ENCODE data around the gene PCGF5. TPM values are rescaled to one million over a fixed set of nuclear protein-coding genes. Genes with fewer than 3 reads are reported as not detected.
"Not testable (repeated sequence)": the region's sequence is repeated elsewhere in the genome, so short reads cannot be mapped to it uniquely, and the experiment has no call there.

PCGF5 gene
- total RNA-seq, 2 donors from 2014 or later, result 65.5 to 65.6 TPM

GRCh38 chr10:91307489-91307888 lies 87.0 kb downstream of the PCGF5 start:
- no peak for ATAC-seq

GRCh38 chr10:91309711-91310110 lies 89.2 kb downstream of the PCGF5 start:
- ATAC-seq, result no peak
- DNase-seq, result no peak
- intact Hi-C loops (cut with DNase I, micrococcal nuclease), result no loop called here

More at GRCh38 chr10:91307489-91307888, 87.0 kb downstream of the PCGF5 start:
- intact Hi-C loops (cut with DNase I, micrococcal nuclease), result no loop called here
- no peak for DNase-seq

- no peak for ATAC-seq
- intact Hi-C loops (cut with DNase I, micrococcal nuclease), result no loop called here
- DNase-seq, result no peak
These were observed 91.3 kb downstream of the PCGF5 start for GRCh38 chr10:91311601-91312381.

GRCh38 chr10:91312382-91312733 lies 91.9 kb downstream of the PCGF5 start:
- ATAC-seq (no peak), DNase-seq (no peak)
- intact Hi-C loops (cut with DNase I, micrococcal nuclease), result no loop called here

GRCh38 chr10:91313796-91314485 lies 93.5 kb downstream of the PCGF5 start:
- no peak for ATAC-seq
- intact Hi-C loops (cut with DNase I, micrococcal nuclease), result no loop called here
- DNase-seq, result no peak

GRCh38 chr10:91316486-91316885 lies 96.0 kb downstream of the PCGF5 start:
- ATAC-seq (no peak), DNase-seq (no peak)
- intact Hi-C loops (cut with DNase I, micrococcal nuclease), result no loop called here

GRCh38 chr10:91317541-91317940 lies 97.1 kb downstream of the PCGF5 start:
- DNase-seq, result no peak
- no peak for ATAC-seq
- intact Hi-C loops (cut with DNase I, micrococcal nuclease), result no loop called here

- DNase-seq (no peak), ATAC-seq (no peak)
- intact Hi-C loops (cut with DNase I, micrococcal nuclease), result no loop called here
These were observed 98.9 kb downstream of the PCGF5 start for GRCh38 chr10:91319336-91319735.

- ATAC-seq; intact Hi-C loops (cut with DNase I, micrococcal nuclease); DNase-seq: not testable (repeated sequence)
These were observed 102.9 kb downstream of the PCGF5 start for GRCh38 chr10:91323293-91323905.

- ATAC-seq (no peak), DNase-seq (no peak)
- intact Hi-C loops (cut with DNase I, micrococcal nuclease), result no loop called here
These were observed 108.0 kb downstream of the PCGF5 start for GRCh38 chr10:91328320-91328984.

Other genes with a start within 250 kb of the PCGF5 start
- 1 to 10 TPM; 3.8 to 5.9 TPM for gene HECTD2, start 189.7 kb downstream of the PCGF5 start, total RNA-seq